GM12864 (cell line): Measurements from ENCODE around the gene ANKRD29.
A peak's percentile ranks its signal among the peaks of the same experiment; 100 is the strongest.

Experiments
- DNase-seq: peaks from one replicate; pipeline ENCODE4 v3.0.0-alpha.2; 2011; ENCODE audit warnings: low read depth
- H3K4me3 ChIP-seq: 2 replicates; pipeline ENCODE4 v1.5.1; 2011; ENCODE audit warnings: mild to moderate bottlenecking, low read depth, low read length, control low read depth
- CTCF ChIP-seq: IDR thresholded peaks from 2 replicates; pipeline ENCODE4 v1.5.1; 2011; ENCODE audit warnings: low read depth, mild to moderate bottlenecking, moderate library complexity, low read length, control low read depth, inconsistent platforms; ENCODE audit errors: missing control alignments

ANKRD29 gene

GRCh38 chr18:23704806-23705205 lies 42.1 kb upstream of the ANKRD29 start:
- no peak for TF ChIP-seq CTCF

GRCh38 chr18:23703987-23704384 lies 41.3 kb upstream of the ANKRD29 start:
- DNase-seq = no peak
- H3K4me3 ChIP-seq = no peak overlapping the region
- no peak for TF ChIP-seq CTCF

More at GRCh38 chr18:23704806-23705205, 42.1 kb upstream of the ANKRD29 start:
- no peak overlapping the region for H3K4me3 ChIP-seq
- DNase-seq = no peak

GRCh38 chr18:23703057-23703986 lies 40.6 kb upstream of the ANKRD29 start:
- TF ChIP-seq CTCF = peak; percentile 36
- H3K4me3 ChIP-seq = no peak overlapping the region
- no peak for DNase-seq

- no peak for DNase-seq
- TF ChIP-seq CTCF = no peak
- no peak overlapping the region for H3K4me3 ChIP-seq
These were observed 39.9 kb upstream of the ANKRD29 start for GRCh38 chr18:23702606-23703005.

GRCh38 chr18:23701544-23702064 lies 38.9 kb upstream of the ANKRD29 start:
- H3K4me3 ChIP-seq = no peak overlapping the region
- DNase-seq = no peak
- no peak for TF ChIP-seq CTCF

GRCh38 chr18:23701017-23701416 lies 38.3 kb upstream of the ANKRD29 start:
- no peak for DNase-seq
- no peak overlapping the region for H3K4me3 ChIP-seq
- TF ChIP-seq CTCF = no peak
